GM12878 (cell line): ENCODE data around the gene DTX4. TPM values are rescaled to one million over a fixed set of nuclear protein-coding genes. Genes with fewer than 3 reads are reported as not detected.

Experiments
- ATAC-seq: fragments of 200-7000 bp; cut with Tn5 transposase; 3 replicates; pipeline ENCODE4 v1.9.1; 2020; ENCODE audit warnings: mild to moderate bottlenecking, moderate library complexity
- BruUV-seq: library from RNA; stranded (reverse); fragments of 400-500 nt; replicated peaks from 2 replicates; lab custom pipeline; 2021; lab: Mats Ljungman, UMichigan
- CTCF ChIA-PET: fragments of 300-600 bp; sonication (Branson Sonifier 250); formaldehyde crosslinking; extraction: SDS; loops from one replicate; lab custom pipeline; 2021; ENCODE audit warnings: inconsistent platforms; lab: Yijun Ruan, JAX
- POLR2A ChIA-PET: fragments of 350-600 bp; formaldehyde crosslinking; extraction: SDS; loops from one replicate; lab custom pipeline; 2021; ENCODE audit warnings: inconsistent platforms; lab: Charles Lee
- RAD21 ChIA-PET: fragments of 300-600 bp; sonication (Branson Sonifier 250); formaldehyde crosslinking; loops from one replicate; lab custom pipeline; 2023; ENCODE audit warnings: antibody characterized with exemption; ENCODE audit not compliant: unreplicated experiment; lab: Charles Lee
- SMC1A ChIA-PET: fragments of 300-600 bp; sonication (Branson Sonifier 250); formaldehyde crosslinking; loops from one replicate; lab custom pipeline; 2023; ENCODE audit not compliant: unreplicated experiment, uncharacterized antibody; lab: Charles Lee
- DNase-seq: peaks from one replicate; pipeline ENCODE4 v3.0.0-alpha.2; 2011; ENCODE audit warnings: low read depth, low spot score
- FAIRE-seq: peaks from 3 replicates; lab custom pipeline; 2011; peaks lifted over from hg19 to GRCh38; lab: Jason Lieb, UNC
- H2AFZ ChIP-seq: 2 replicates; pipeline ENCODE4 v1.6.0; 2011; ENCODE audit warnings: low read depth, low read length, control low read depth; ENCODE audit not compliant: control insufficient read depth
- H3K27ac ChIP-seq: 2 replicates; pipeline ENCODE4 v1.5.1; 2011; ENCODE audit warnings: control low read depth; ENCODE audit not compliant: control insufficient read depth, insufficient read depth
- H3K27me3 ChIP-seq, 2 experiments: replicated peaks in 1 of 2; 2 replicates each; pipeline versions ENCODE4 v1.6.0 to v1.6.1; 2011; ENCODE audit warnings: low read length in 1 of 2; ENCODE audit not compliant: control insufficient read depth in 2 of 2, insufficient read depth in 2 of 2
- H3K36me3 ChIP-seq, 2 experiments: 2 replicates each; pipeline ENCODE4 v1.5.1; 2011; ENCODE audit warnings: low read length in 1 of 2; ENCODE audit not compliant: control insufficient read depth in 2 of 2, insufficient read depth in 2 of 2
- H3K4me1 ChIP-seq: 2 replicates; pipeline ENCODE4 v1.6.1; 2011; ENCODE audit warnings: mild to moderate bottlenecking, low read length, moderate library complexity, mixed read lengths; ENCODE audit not compliant: control insufficient read depth, insufficient read depth
- H3K4me2 ChIP-seq: 2 replicates; pipeline ENCODE4 v1.6.0; 2011; ENCODE audit warnings: control low read depth; ENCODE audit not compliant: control insufficient read depth, insufficient read depth
- H3K4me3 ChIP-seq: fragments of 200-600 bp; sonication (generic); 2 replicates; pipeline ENCODE4 v1.5.1; 2016
- H3K79me2 ChIP-seq: 2 replicates; pipeline ENCODE4 v1.6.0; 2011; ENCODE audit warnings: low read length; ENCODE audit not compliant: control insufficient read depth, insufficient read depth
- H3K9ac ChIP-seq: 2 replicates; pipeline ENCODE4 v1.8.0; 2011; ENCODE audit warnings: low read length, control low read depth, mixed read lengths; ENCODE audit not compliant: control insufficient read depth, insufficient read depth
- H3K9me3 ChIP-seq: replicated peaks from 3 replicates; pipeline ENCODE4 v1.5.1; 2011; ENCODE audit warnings: mild to moderate bottlenecking, low read length; ENCODE audit not compliant: control insufficient read depth, insufficient read depth
- H4K20me1 ChIP-seq: 2 replicates; pipeline ENCODE4 v1.6.0; 2011; ENCODE audit not compliant: control insufficient read depth, insufficient read depth
- SREBF2 ChIP-seq: IDR thresholded peaks from 2 replicates; pipeline ENCODE4 v1.6.1; 2012; ENCODE audit warnings: mild to moderate bottlenecking, low read length
- ZBTB11 ChIP-seq: fragments of 450-650 bp; formaldehyde crosslinking; IDR thresholded peaks from 2 replicates; pipeline ENCODE4 v1.5.0; 2022; ENCODE audit warnings: mild to moderate bottlenecking, missing genetic modification characterization
- ZBTB40 ChIP-seq: fragments of 450-650 bp; IDR thresholded peaks from 2 replicates; pipeline ENCODE4 v1.6.1; 2016; ENCODE audit warnings: mild to moderate bottlenecking, moderate library complexity, borderline replicate concordance
- WGBS: methylation state at CpG from one replicate; pipeline ENCODE4 v1.1.6; 2016; ENCODE audit warnings: low lambda C conversion rate; ENCODE audit not compliant: insufficient replicate concordance, insufficient coverage; ENCODE audit errors: missing lambda C conversion rate; 5-methylcytosine and 5-hydroxymethylcytosine counted together
- in situ Hi-C: fragments of 300-500 bp; cut with MboI; formaldehyde crosslinking; loops from 9 replicates; pipeline ENCODE4 v1.14.3; 2018; ENCODE audit warnings: mixed read lengths
- intact Hi-C: fragments of 100-400 bp; cut with micrococcal nuclease; formaldehyde crosslinking; loops from one replicate; pipeline ENCODE4 v1.14.2; 2022; ENCODE audit not compliant: unreplicated experiment
- polyA plus RNA-seq, 11 experiments: library from polyadenylated mRNA; depleted of rRNA in 4 of 11; unstranded in 6 of 11; stranded (reverse) in 5 of 11; fragments of >200 nt; fragmentation: Nextera tagmentation in 4 of 11; fragmentation: Illumina TruSeq in 1 of 11; extraction: Ambion mirVana in 4 of 11; extraction: Trizol in 1 of 11; gene quantifications; 1 replicate in 1 of 11; 2 replicates in 10 of 11; pipeline versions ENCODE4 v1.2.1 to v1.2.3, GENCODE V29; 2011 to 2016; ENCODE audit warnings: inconsistent platforms in 2 of 11, missing spikeins in 2 of 11, low read depth in 1 of 11
- total RNA-seq, 4 experiments: library from RNA; depleted of rRNA in 3 of 4; stranded (reverse); fragments of >200 nt in 3 of 4; fragmentation: Illumina TruSeq in 1 of 4; extraction: Trizol in 1 of 4; gene quantifications; 2 replicates each; pipeline versions ENCODE4 v1.2.1 to v1.2.3, GENCODE V29; 2013 to 2021
- TF ChIP-seq, protein P1 (sequence below): fragments of 450-650 bp; IDR thresholded peaks from 2 replicates; pipeline ENCODE4 v1.6.1; 2017; ENCODE audit warnings: mild to moderate bottlenecking, low read depth, inconsistent platforms; ENCODE audit not compliant: poor library complexity, severe bottlenecking
- TF ChIP-seq, protein P2 (sequence below): IDR thresholded peaks from 2 replicates; pipeline ENCODE4 v1.6.1; 2012; ENCODE audit warnings: improper control_type of control experiment, low read depth, low read length; ENCODE audit not compliant: insufficient replicate concordance

Gene DTX4
- total and polyA plus RNA-seq, 10 of the 15 experiments (the other 5 are each of a cell fraction or from before 2014, with no cell fraction given): 3.8 to 25.8 (median 10.5) TPM

- ChIA-PET CTCF (interaction anchor here (0.8 to 33.5 kb wide), 7 partner anchors 5 to 431 kb away, joined by 3 to 1180 read pairs (median 8); partner anchors contain the start of genes DTX4, MPEG1 and OSBP), SMC1A (interaction anchor here (2.8 to 6.6 kb wide), 3 partner anchors 11 to 22 kb away, joined by 13 to 123 read pairs (median 68); partner anchors contain the start of gene DTX4), POLR2A (interaction anchor here (2.0 to 3.9 kb wide), 3 partner anchors 11 to 15 kb away, joined by 5 to 32 read pairs (median 15); partner anchors contain the start of gene DTX4), RAD21 (interaction anchor here (0.9 to 3.7 kb wide), 5 partner anchors 11 to 98 kb away, joined by 3 to 78 read pairs (median 4); partner anchors contain the start of gene DTX4)
- H3K36me3 ChIP-seq: peaks cover 14 to 24% of the 10 kb centered on the region in 2 experiments; a peak in 3 of 4 replicates
- no TSS peak for BruUV-seq
- no peak overlapping the region for H3K27ac ChIP-seq
- no peaks in the 10 kb centered on the region for H4K20me1 ChIP-seq
- H2AFZ ChIP-seq: no peak overlapping the region
- ATAC-seq (no peak), DNase-seq (no peak), FAIRE-seq (no peak)
- in situ Hi-C loops: loop anchor here (25.0 kb wide), 1 partner anchor 1577 kb away; the partner anchor contains the start of gene MS4A15
- peaks cover 5% of the 10 kb centered on the region; the same call in 1 of the 2 replicates for H3K4me1 ChIP-seq
- no peak overlapping the region for H3K4me3 ChIP-seq
- H3K79me2 ChIP-seq: peaks cover 16% of the 10 kb centered on the region
- H3K27me3 ChIP-seq: no peaks in the 10 kb centered on the region
- 78% methylated on average over 7 of the region's 9 CpGs for WGBS
- H3K4me2 ChIP-seq: no peak overlapping the region
- H3K9me3 ChIP-seq: no peaks in the 10 kb centered on the region
- no peak overlapping the region for H3K9ac ChIP-seq
- intact Hi-C loops: no loop called here
- TF ChIP-seq ZBTB40: no peak
- TF ChIP-seq, protein P1, sequence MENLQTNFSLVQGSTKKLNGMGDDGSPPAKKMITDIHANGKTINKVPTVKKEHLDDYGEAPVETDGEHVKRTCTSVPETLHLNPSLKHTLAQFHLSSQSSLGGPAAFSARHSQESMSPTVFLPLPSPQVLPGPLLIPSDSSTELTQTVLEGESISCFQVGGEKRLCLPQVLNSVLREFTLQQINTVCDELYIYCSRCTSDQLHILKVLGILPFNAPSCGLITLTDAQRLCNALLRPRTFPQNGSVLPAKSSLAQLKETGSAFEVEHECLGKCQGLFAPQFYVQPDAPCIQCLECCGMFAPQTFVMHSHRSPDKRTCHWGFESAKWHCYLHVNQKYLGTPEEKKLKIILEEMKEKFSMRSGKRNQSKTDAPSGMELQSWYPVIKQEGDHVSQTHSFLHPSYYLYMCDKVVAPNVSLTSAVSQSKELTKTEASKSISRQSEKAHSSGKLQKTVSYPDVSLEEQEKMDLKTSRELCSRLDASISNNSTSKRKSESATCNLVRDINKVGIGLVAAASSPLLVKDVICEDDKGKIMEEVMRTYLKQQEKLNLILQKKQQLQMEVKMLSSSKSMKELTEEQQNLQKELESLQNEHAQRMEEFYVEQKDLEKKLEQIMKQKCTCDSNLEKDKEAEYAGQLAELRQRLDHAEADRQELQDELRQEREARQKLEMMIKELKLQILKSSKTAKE: no peak
- no peak for TF ChIP-seq ZBTB11 (CRISPR knock-in tag)
- TF ChIP-seq, protein P2, sequence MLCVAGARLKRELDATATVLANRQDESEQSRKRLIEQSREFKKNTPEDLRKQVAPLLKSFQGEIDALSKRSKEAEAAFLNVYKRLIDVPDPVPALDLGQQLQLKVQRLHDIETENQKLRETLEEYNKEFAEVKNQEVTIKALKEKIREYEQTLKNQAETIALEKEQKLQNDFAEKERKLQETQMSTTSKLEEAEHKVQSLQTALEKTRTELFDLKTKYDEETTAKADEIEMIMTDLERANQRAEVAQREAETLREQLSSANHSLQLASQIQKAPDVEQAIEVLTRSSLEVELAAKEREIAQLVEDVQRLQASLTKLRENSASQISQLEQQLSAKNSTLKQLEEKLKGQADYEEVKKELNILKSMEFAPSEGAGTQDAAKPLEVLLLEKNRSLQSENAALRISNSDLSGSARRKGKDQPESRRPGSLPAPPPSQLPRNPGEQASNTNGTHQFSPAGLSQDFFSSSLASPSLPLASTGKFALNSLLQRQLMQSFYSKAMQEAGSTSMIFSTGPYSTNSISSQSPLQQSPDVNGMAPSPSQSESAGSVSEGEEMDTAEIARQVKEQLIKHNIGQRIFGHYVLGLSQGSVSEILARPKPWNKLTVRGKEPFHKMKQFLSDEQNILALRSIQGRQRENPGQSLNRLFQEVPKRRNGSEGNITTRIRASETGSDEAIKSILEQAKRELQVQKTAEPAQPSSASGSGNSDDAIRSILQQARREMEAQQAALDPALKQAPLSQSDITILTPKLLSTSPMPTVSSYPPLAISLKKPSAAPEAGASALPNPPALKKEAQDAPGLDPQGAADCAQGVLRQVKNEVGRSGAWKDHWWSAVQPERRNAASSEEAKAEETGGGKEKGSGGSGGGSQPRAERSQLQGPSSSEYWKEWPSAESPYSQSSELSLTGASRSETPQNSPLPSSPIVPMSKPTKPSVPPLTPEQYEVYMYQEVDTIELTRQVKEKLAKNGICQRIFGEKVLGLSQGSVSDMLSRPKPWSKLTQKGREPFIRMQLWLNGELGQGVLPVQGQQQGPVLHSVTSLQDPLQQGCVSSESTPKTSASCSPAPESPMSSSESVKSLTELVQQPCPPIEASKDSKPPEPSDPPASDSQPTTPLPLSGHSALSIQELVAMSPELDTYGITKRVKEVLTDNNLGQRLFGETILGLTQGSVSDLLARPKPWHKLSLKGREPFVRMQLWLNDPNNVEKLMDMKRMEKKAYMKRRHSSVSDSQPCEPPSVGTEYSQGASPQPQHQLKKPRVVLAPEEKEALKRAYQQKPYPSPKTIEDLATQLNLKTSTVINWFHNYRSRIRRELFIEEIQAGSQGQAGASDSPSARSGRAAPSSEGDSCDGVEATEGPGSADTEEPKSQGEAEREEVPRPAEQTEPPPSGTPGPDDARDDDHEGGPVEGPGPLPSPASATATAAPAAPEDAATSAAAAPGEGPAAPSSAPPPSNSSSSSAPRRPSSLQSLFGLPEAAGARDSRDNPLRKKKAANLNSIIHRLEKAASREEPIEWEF: no peak
- no peak for TF ChIP-seq SREBF2
Observed at GRCh38 chr11:59184691-59185339, 12.9 kb downstream of the DTX4 start.
